ENCODE measurements around the gene RNF32. TPM values are rescaled to one million over a fixed set of nuclear protein-coding genes. Genes with fewer than 3 reads are reported as not detected.

RNF32 gene
- polyA plus RNA-seq, 3 donors = 0.03 to 0.13 TPM; not detected in 1

DNA sequence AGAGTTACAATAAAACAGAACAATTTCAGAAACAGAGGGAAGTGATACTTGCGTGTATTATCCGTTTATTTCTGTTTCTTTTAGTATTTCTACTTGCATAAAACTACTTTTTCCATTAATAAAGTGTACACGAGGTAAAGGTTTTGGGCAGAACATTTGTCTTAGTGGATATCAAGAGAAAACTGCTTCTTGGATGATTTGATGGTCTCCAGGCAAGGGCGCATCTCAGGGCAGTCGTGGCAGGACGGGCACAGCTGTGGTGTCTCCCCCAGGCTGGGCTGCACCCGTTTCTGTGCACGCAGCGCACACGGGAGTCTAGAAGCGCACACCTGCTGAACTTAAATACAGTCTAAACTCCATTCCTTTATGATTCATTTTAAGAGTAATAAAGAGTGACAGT is 23.4 kb upstream of the RNF32 start:
- Mint-ChIP-seq H3K27ac (no peak overlapping the region), H3K4me1 (peaks cover 4% of the 10 kb centered on the region), H3K9me3 (peaks cover 0 to 10% (median 6%) of the 10 kb centered on the region in 7 donors), H3K36me3 (no peaks in the 10 kb centered on the region), H3K27me3 (ENCODE audit: low read depth in 3 of 3) (peaks cover 42 to 62% (median 50%) of the 10 kb centered on the region in 3 donors), H3K4me3 (peak overlapping the region in 1 of 2 donors; percentile 69)
- H3K4me3 ChIP-seq (replicated peaks in 1 of 3; ENCODE audit: low read depth in 2 of 3, low read length in 3 of 3) = no peak overlapping the region
- H3K27ac ChIP-seq (ENCODE audit: low read depth in 1 of 2, low read length in 2 of 2) = no peak overlapping the region
- H3K9ac ChIP-seq (ENCODE audit: insufficient read depth, low read length, poor library complexity, severe bottlenecking) = no peak overlapping the region
- TF ChIP-seq, protein P1, sequence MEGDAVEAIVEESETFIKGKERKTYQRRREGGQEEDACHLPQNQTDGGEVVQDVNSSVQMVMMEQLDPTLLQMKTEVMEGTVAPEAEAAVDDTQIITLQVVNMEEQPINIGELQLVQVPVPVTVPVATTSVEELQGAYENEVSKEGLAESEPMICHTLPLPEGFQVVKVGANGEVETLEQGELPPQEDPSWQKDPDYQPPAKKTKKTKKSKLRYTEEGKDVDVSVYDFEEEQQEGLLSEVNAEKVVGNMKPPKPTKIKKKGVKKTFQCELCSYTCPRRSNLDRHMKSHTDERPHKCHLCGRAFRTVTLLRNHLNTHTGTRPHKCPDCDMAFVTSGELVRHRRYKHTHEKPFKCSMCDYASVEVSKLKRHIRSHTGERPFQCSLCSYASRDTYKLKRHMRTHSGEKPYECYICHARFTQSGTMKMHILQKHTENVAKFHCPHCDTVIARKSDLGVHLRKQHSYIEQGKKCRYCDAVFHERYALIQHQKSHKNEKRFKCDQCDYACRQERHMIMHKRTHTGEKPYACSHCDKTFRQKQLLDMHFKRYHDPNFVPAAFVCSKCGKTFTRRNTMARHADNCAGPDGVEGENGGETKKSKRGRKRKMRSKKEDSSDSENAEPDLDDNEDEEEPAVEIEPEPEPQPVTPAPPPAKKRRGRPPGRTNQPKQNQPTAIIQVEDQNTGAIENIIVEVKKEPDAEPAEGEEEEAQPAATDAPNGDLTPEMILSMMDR (IDR thresholded peaks at IDR 0.05) = no peak
- intact Hi-C loops (cut with micrococcal nuclease) = no loop called here
- DNase-seq = no peak
- no peaks in the 10 kb centered on the region for H3K79me2 ChIP-seq (ENCODE audit: insufficient read depth, low read length)
- no peak overlapping the region for H2AFZ ChIP-seq (ENCODE audit: insufficient read depth, low read depth, low read length, poor library complexity, severe bottlenecking)
- peaks cover 0 to 11% of the 10 kb centered on the region in 2 donors for H3K9me3 ChIP-seq (replicated peaks in 1 of 2; ENCODE audit: control insufficient read depth in 1 of 2, insufficient read depth in 1 of 2, low read length in 2 of 2)
- H3K36me3 ChIP-seq (replicated peaks in 1 of 2; ENCODE audit: control insufficient read depth in 1 of 2, insufficient read depth in 2 of 2, low read length in 2 of 2) = no peaks in the 10 kb centered on the region
- H3K4me1 ChIP-seq (ENCODE audit: control insufficient read depth in 1 of 2, insufficient read depth in 2 of 2, low read length in 2 of 2) = no peaks in the 10 kb centered on the region
- WGBS (ENCODE audit: insufficient coverage) = 72% methylated on average over 4 of the region's 11 CpGs
- no peaks in the 10 kb centered on the region for H4K20me1 ChIP-seq (ENCODE audit: insufficient read depth, low read length)
- peaks cover 14 to 56% of the 10 kb centered on the region in 2 donors for H3K27me3 ChIP-seq (ENCODE audit: control insufficient read depth in 2 of 2, insufficient read depth in 2 of 2, low read length in 2 of 2)
- H3K4me2 ChIP-seq (replicated peaks; ENCODE audit: extremely low read depth, low read length, poor library complexity, severe bottlenecking) = no peak overlapping the region

- peaks cover 2% of the 10 kb centered on the region for H3K4me1 Mint-ChIP-seq
- peak overlapping the region in 1 of 2 donors; percentile 54 for H3K4me3 Mint-ChIP-seq
- DNase-seq = no peak
- Histone ChIP-seq H2AFZ (ENCODE audit: insufficient read depth, low read depth, low read length, poor library complexity, severe bottlenecking) (no peak overlapping the region), H3K4me2 (replicated peaks; ENCODE audit: extremely low read depth, low read length, poor library complexity, severe bottlenecking) (no peak overlapping the region), H3K9ac (ENCODE audit: insufficient read depth, low read length, poor library complexity, severe bottlenecking) (no peak overlapping the region), H3K9me3 (replicated peaks in 1 of 2; ENCODE audit: control insufficient read depth in 1 of 2, insufficient read depth in 1 of 2, low read length in 2 of 2) (peaks cover 0 to 11% of the 10 kb centered on the region in 2 donors), H3K27ac (ENCODE audit: low read depth in 1 of 2, low read length in 2 of 2) (no peak overlapping the region), H3K27me3 (ENCODE audit: control insufficient read depth in 2 of 2, insufficient read depth in 2 of 2, low read length in 2 of 2) (peaks cover 14 to 56% of the 10 kb centered on the region in 2 donors), H4K20me1 (ENCODE audit: insufficient read depth, low read length) (no peaks in the 10 kb centered on the region), H3K79me2 (ENCODE audit: insufficient read depth, low read length) (no peaks in the 10 kb centered on the region), H3K4me3 (replicated peaks in 1 of 3; ENCODE audit: low read depth in 2 of 3, low read length in 3 of 3) (no peak overlapping the region), H3K36me3 (replicated peaks in 1 of 2; ENCODE audit: control insufficient read depth in 1 of 2, insufficient read depth in 2 of 2, low read length in 2 of 2) (no peaks in the 10 kb centered on the region), H3K4me1 (ENCODE audit: control insufficient read depth in 1 of 2, insufficient read depth in 2 of 2, low read length in 2 of 2) (no peaks in the 10 kb centered on the region)
- WGBS (ENCODE audit: insufficient coverage) = 94% methylated on average over 14 of the region's 18 CpGs
- H3K27me3 Mint-ChIP-seq (ENCODE audit: low read depth in 3 of 3) = peaks cover 42 to 62% (median 48%) of the 10 kb centered on the region in 3 donors
- peaks cover 0 to 18% (median 9%) of the 10 kb centered on the region in 7 donors for H3K9me3 Mint-ChIP-seq
- H3K27ac Mint-ChIP-seq = no peak overlapping the region
- H3K36me3 Mint-ChIP-seq = no peaks in the 10 kb centered on the region
- TF ChIP-seq, protein P1 (IDR thresholded peaks at IDR 0.05) = no peak
- intact Hi-C loops (cut with micrococcal nuclease) = no loop called here
Observed at GRCh38 chr7:156618078-156618779, 22.3 kb upstream of the RNF32 start.
